Activated CD8-positive, alpha-beta memory T cell treated with anti-CD3 and anti-CD28 coated beads, Interleukin-2, amount 10 ng/mL, durations not matched to agents 7 days and 5 days (primary cell): ENCODE data around the gene ZNF728. TPM values are rescaled to one million over a fixed set of nuclear protein-coding genes. Genes with fewer than 3 reads are reported as not detected.

Source experiments
- total RNA-seq, 2 experiments: library from RNA; stranded (reverse); gene quantifications; one replicate each; pipeline ENCODE4 v1.2.3, GENCODE V29; 2021

ZNF728 gene
- total RNA-seq, 2 experiments from 2014 or later = not detected

Other genes with a start within 250 kb of the ZNF728 start
- not detected for gene ZNF99, start 219.0 kb downstream of the ZNF728 start, total RNA-seq
- gene ZNF723, start 170.9 kb downstream of the ZNF728 start, total RNA-seq = not detected
- gene ZNF730, start 113.8 kb upstream of the ZNF728 start, total RNA-seq = under 1 TPM; 0.45 to 0.50 TPM
- 10 to 100 TPM; 13.6 to 15.8 TPM for gene ZNF724, start 247.2 kb upstream of the ZNF728 start, total RNA-seq